CD1c-positive myeloid dendritic cell (primary cell): ENCODE measurements around the gene MCM7.

Experiments
- DNase-seq: peaks from one replicate; pipeline ENCODE4 v3.0.0-alpha.2; 2016; ENCODE audit errors: extremely low spot score

MCM7 gene

DNA sequence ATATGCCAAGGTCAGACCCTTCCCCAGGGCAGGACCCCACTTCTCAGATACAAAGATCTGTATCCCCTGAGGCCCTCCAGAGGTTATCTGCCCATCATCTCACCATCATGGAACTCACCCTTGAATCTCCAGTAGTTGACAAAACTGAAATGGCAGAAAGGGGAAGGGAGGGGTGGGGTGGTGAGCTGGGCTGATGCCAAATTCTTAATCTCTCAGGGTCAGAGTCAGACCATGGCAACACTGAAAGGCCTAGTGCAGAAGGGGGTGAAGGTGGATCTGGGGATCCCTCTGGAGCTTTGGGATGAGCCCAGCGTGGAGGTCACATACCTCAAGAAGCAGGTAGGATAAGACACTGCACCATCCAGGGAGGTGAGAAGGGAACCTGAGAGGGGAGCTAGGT is 21.4 kb upstream of the MCM7 start:
- DNase-seq, result no peak

DNA sequence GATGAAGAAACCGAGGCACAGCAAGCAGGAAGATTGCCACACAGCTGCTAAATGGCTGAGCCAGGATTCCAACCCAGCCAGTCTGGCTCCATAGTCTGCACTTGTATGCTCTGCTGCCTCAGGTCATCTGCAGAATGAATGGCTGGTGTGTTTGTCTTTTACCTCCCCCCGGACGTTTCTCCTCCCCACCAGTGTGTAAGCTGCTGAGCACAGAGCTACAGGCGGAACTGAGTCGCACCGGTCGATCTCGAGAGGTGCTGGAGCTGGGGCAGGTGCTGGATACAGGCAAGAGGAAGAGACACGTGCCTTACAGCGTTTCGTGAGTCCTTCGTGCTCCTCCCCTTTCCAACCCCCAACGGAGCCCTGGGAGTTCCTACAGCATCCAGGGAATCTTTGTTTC is 20.9 kb upstream of the MCM7 start:
- no peak for DNase-seq

DNA sequence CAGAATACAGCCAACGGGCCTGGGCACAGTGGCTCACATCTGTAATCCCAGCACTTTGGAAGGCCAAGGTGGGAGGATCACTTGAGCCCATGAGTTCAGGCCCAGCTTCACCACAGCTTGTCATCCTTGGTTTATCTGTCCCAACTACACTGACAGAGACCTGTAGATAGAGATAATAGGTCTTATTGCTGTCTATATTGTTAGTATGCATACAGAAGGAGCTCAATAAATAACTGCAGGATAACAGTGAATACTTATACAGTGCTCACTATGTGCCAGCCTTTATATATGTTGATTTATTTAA is 19.5 kb upstream of the MCM7 start:
- DNase-seq, result no peak

DNA sequence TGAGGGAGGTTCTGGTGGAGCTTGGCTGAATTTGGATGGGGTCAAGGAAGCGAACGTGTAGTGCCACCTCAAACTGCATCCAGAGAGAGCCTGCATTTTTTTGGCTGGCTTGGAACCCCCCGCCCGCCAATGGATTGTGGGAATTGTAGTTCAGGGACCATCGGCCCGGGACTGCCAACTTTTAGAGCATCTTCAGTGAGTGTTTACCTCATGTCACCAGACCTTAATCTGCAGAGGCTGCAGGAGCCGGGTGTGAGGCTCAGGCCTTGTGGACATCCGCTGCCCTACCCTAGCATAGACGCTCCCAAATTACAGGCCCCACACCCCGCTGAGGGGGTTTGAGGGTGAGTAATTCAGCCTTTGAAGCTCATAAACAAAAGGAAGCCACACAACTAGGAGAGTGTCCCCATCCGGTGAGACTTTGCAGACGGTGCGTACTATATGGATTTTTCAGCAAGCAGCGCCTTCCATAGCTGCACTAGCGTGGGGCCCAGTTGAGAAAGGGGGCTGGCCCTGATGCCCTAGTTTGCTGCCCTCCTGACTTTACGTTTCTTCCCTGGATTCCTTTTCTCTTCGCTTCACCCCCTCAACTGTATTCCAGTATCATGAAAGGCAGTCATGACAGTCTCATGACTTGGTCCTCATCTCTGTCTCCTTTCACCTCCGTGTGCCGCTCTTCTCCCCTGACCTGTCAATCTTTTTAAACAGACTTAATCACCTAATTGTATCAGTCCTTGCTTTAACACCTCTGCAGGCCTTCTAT is 19.0 kb upstream of the MCM7 start:
- DNase-seq, result peak; percentile 50

GRCh38 chr7:100119072-100119969 is 18.1 kb upstream of the MCM7 start, which contains the start of the genes CNPY4 and TAF6:
Gene CNPY4 (plus strand): TSS chr7:100119634. CDS start chr7:100119745, 111 bp downstream.
Gene TAF6 (minus strand): TSS chr7:100119358. CDS start chr7:100114209, 5,149 bp downstream.
- peak; percentile 97 for DNase-seq

DNA sequence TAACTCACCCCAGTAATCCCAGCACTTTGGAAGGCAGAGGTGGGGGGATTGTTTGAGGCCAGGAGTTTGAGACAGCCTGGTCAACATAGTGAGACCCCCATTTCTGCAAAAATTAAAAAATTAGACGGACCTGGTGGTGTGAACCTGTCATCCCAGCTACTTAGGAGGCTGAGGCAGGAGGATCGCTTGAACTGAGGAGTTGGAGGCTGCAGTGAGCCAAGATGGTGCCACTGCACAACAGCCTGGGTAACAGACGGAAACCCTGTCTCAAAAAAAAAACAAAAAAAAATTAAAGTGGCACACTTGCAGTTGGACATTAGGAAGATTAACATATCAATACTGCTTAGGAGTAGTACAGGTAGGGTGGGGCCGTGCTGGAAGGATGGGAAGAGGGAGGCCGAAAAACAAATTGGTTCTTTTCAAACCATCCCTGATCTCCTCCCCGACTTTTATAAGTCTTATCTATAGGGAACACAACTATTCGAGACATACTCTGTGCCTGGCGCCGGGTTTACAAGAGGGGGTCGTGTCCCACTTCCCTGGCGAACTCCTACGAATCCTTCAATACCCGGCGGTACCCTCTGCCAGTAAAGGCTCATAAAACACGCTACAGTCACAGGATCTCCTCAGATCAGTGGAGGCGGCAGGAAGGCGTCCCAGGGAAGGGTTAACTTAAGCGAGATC is 17.3 kb upstream of the MCM7 start:
- no peak for DNase-seq

- DNase-seq, result no peak
Observed at GRCh38 chr7:100115026-100115425, 13.8 kb upstream of the MCM7 start.

GRCh38 chr7:100111914-100112313 is 10.7 kb upstream of the MCM7 start:
- no peak for DNase-seq

- no peak for DNase-seq
Observed at GRCh38 chr7:100111156-100111555, 10.0 kb upstream of the MCM7 start.

- no peak for DNase-seq
Observed at GRCh38 chr7:100109521-100110163, 8.4 kb upstream of the MCM7 start.

DNA sequence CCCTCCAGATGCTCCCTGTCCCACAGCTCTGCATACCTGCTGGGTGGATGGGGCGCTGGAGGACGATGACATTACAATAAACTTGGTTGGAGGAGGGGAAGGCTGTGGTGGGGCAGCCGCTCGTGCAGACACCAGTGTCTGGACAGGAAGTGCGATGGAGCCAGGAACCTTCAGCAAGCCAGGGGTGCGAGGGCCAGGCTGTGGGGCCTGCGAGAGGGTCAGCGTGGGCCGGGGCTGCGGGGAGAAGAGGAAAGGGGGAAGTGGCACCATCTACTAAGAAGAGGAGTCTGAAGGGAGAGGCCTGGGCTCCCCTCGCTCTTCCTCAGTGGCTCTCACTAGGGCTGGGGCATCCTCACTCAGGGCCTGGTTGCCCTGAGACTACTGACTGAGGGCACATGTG is 6.7 kb upstream of the MCM7 start:
- no peak for DNase-seq

DNA sequence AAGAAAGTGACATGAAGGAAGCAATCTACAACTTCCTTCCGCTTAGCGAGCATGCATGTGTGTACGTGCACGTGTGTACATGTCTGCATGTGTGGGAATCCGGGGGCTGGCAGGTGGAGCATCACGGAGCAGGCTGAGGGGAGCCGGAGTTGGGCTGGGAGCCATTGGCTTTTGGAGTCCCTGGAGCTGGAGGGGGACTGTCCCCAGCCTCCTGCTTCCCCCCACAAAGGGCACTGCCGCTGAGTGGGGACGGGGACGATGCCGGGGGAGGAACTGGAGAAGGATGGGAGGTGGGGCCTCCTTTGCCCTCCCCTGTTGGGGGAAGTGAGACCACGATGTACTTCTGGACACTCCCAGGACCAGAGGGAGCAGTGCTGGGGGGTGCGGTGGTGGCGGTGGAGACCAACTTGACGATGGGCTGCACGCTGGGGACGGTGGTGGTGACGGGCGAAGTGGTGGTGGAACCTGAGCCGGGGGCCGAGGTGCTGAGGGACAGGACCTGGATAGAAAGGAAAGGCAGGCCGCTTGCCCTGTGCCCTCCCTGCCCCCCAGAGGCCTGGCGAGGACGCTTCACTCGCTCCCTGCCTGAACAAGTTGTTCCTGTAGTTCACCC is 6.0 kb upstream of the MCM7 start:
- no peak for DNase-seq

DNA sequence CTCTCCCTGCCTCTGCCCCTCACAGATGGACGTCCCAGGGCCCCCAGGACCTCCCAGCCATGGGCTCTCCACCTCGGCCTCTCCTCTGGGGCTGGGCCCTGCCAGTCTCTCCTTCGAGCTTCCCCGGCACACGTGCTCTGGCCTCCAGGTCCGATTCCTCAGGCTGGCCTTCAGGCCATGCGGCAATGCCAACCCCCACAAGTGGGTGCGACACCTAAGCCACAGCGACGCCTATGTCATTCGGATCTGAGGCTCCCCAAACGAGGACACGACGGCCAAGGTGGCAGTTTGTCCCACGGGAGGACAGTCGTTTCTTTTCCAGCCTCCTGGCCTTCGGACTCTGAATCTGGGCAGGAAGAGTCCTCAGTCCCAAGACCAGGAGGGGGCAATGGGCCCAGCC is 5.4 kb upstream of the MCM7 start:
- no peak for DNase-seq

GRCh38 chr7:100105534-100105933 is 4.3 kb upstream of the MCM7 start:
- no peak for DNase-seq

- no peak for DNase-seq
Observed at GRCh38 chr7:100102950-100103840, 2.0 kb upstream of the MCM7 start.

- DNase-seq, result peak; percentile 97
Observed at GRCh38 chr7:100100420-100101015, 679 bp downstream of the MCM7 start.

- no peak for DNase-seq
Observed at GRCh38 chr7:100099452-100099851, 1.7 kb downstream of the MCM7 start.

DNA sequence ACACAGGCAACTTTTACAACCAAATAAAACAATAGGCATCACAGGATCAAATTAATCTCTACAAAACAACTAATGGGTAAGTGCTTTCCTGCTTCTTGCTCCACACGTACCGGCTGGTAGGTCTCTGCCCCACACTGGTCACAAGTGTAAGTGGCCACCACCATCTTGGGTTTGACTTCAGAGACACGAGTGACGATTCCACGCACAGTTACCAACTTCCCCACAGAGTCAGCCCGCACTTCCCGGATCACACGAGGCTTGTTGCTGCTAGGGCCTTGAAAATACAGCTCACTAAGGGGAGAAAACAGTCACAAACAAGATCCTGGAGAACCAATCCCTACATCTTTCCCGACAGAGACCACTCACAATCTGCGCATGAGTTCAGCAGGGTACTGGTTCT is 2.3 kb downstream of the MCM7 start:
- DNase-seq, result no peak

- no peak for DNase-seq
Observed at GRCh38 chr7:100095704-100096103, 5.5 kb downstream of the MCM7 start.

- DNase-seq, result no peak
Observed at GRCh38 chr7:100095289-100095688, 5.9 kb downstream of the MCM7 start.
